Lower leg skin (tissue), 3 donors: ENCODE results near the gene DNAL4.

Experiments used
- POLR2A ChIP-seq, 2 donors: fragments of 450-650 bp; IDR thresholded peaks; one replicate each; pipeline ENCODE4 v1.6.1; 2016 to 2017; ENCODE audit warnings: antibody characterized with exemption in 2 of 2, mild to moderate bottlenecking in 1 of 2, moderate library complexity in 1 of 2
- TF ChIP-seq, protein P1 (sequence below), 3 donors: fragments of 450-650 bp; IDR thresholded peaks; one replicate each; pipeline ENCODE4 v1.5.1; 2016; ENCODE audit warnings: antibody characterized with exemption in 3 of 3, mild to moderate bottlenecking in 3 of 3, moderate library complexity in 2 of 3

DNA sequence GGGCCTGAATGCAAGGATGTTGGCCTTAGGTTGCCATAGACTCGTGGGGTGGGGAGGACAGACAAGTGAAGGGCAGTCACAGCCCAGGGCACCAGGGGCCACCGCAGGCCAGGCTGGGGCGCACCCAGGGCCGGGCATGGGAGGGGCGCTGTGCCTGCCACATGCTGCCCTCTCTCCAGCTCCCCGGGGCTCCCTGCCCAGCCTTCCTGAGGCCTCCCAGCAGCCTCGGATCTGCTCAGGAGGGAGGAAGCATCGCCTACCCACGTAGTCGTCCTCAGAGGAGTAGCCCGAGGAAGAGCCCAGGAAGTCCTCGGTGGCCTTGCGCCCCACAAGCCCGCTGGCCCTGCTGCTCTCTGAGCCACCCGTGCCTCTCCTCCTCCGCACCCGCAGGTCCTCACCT lies 43.3 kb downstream of the DNAL4 start:
- TF ChIP-seq, protein P1, sequence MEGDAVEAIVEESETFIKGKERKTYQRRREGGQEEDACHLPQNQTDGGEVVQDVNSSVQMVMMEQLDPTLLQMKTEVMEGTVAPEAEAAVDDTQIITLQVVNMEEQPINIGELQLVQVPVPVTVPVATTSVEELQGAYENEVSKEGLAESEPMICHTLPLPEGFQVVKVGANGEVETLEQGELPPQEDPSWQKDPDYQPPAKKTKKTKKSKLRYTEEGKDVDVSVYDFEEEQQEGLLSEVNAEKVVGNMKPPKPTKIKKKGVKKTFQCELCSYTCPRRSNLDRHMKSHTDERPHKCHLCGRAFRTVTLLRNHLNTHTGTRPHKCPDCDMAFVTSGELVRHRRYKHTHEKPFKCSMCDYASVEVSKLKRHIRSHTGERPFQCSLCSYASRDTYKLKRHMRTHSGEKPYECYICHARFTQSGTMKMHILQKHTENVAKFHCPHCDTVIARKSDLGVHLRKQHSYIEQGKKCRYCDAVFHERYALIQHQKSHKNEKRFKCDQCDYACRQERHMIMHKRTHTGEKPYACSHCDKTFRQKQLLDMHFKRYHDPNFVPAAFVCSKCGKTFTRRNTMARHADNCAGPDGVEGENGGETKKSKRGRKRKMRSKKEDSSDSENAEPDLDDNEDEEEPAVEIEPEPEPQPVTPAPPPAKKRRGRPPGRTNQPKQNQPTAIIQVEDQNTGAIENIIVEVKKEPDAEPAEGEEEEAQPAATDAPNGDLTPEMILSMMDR (IDR thresholded peaks at IDR 0.05): no peak
- no peak for TF ChIP-seq POLR2A (IDR thresholded peaks at IDR 0.05)
